Measurements from ENCODE around the gene SCN11A. TPM values are rescaled to one million over a fixed set of nuclear protein-coding genes. Genes with fewer than 3 reads are reported as not detected.
"Not testable (repeated sequence)": the region's sequence is repeated elsewhere in the genome, so short reads cannot be mapped to it uniquely, and the experiment has no call there.

Gene SCN11A
- total RNA-seq, 1 donor = under 0.01 TPM

- no peak for DNase-seq (ENCODE audit: low read depth)
- no peak overlapping the region for H3K4me3 ChIP-seq (ENCODE audit: low read depth, low read length)
- TF ChIP-seq, protein P1, sequence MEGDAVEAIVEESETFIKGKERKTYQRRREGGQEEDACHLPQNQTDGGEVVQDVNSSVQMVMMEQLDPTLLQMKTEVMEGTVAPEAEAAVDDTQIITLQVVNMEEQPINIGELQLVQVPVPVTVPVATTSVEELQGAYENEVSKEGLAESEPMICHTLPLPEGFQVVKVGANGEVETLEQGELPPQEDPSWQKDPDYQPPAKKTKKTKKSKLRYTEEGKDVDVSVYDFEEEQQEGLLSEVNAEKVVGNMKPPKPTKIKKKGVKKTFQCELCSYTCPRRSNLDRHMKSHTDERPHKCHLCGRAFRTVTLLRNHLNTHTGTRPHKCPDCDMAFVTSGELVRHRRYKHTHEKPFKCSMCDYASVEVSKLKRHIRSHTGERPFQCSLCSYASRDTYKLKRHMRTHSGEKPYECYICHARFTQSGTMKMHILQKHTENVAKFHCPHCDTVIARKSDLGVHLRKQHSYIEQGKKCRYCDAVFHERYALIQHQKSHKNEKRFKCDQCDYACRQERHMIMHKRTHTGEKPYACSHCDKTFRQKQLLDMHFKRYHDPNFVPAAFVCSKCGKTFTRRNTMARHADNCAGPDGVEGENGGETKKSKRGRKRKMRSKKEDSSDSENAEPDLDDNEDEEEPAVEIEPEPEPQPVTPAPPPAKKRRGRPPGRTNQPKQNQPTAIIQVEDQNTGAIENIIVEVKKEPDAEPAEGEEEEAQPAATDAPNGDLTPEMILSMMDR (IDR thresholded peaks at IDR 0.05; ENCODE audit: insufficient read depth, low read depth, low read length) = no peak
Observed at GRCh38 chr3:39067286-39067685, 15.5 kb upstream of the SCN11A start.

DNA sequence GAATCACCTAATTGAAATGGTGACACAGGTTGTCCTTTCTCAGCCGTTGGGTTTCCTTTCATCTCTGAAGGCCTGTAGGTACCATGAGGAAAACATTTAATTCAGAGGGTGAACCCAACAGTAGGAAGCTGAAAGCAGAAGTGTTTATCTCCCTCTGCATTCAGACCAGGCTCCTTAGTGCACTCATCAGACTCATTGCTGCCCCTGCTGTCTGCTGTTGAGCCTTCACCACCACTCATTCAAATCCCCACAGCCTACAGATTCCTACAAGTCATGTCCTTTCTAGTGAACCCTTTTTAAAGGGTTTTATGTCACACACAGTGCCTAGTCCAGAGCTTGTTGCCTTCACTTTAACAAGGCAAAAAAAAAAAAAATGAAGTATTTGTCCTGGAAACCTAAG, 13.5 kb upstream of the SCN11A start:
- TF ChIP-seq, protein P1 (IDR thresholded peaks at IDR 0.05; ENCODE audit: insufficient read depth, low read depth, low read length) = peak; percentile 57
- peak; percentile 26 for DNase-seq (ENCODE audit: low read depth)

GRCh38 chr3:39064646-39065045, 12.9 kb upstream of the SCN11A start:
- TF ChIP-seq, protein P1 (IDR thresholded peaks at IDR 0.05; ENCODE audit: insufficient read depth, low read depth, low read length) = no peak
- peak; percentile 5 for DNase-seq (ENCODE audit: low read depth)
- no peak overlapping the region for H3K4me3 ChIP-seq (ENCODE audit: low read depth, low read length)

More for the DNA sequence above, 13.5 kb upstream of the SCN11A start:
- no peak overlapping the region for H3K4me3 ChIP-seq (ENCODE audit: low read depth, low read length)

GRCh38 chr3:39063143-39063542, 11.4 kb upstream of the SCN11A start:
- TF ChIP-seq, protein P1 (IDR thresholded peaks at IDR 0.05; ENCODE audit: insufficient read depth, low read depth, low read length) = no peak
- no peak for DNase-seq (ENCODE audit: low read depth)
- H3K4me3 ChIP-seq (ENCODE audit: low read depth, low read length) = no peak overlapping the region

DNA sequence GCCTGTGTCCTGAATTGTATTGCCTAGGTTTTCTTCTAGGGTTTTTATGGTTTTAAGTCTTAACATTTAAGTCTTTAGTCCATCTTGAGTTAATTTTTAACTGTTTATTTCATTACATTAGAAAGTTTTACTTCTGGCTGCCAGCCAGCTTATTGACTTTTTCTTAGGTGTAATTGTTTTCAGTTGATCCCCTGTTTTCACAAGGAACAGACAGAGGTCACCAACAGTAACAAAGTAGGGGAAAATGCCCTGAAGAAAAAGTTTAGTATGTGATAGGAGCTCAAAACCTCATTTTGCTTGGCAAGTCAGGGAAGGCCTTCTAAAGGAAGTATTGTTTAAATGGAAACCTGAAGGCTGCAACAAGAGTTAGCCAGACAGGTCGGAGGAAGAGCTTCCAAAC, 10.4 kb upstream of the SCN11A start:
- TF ChIP-seq, protein P1 (IDR thresholded peaks at IDR 0.05; ENCODE audit: insufficient read depth, low read depth, low read length) = no peak
- H3K4me3 ChIP-seq (ENCODE audit: low read depth, low read length) = no peak overlapping the region
- no peak for DNase-seq (ENCODE audit: low read depth)

DNA sequence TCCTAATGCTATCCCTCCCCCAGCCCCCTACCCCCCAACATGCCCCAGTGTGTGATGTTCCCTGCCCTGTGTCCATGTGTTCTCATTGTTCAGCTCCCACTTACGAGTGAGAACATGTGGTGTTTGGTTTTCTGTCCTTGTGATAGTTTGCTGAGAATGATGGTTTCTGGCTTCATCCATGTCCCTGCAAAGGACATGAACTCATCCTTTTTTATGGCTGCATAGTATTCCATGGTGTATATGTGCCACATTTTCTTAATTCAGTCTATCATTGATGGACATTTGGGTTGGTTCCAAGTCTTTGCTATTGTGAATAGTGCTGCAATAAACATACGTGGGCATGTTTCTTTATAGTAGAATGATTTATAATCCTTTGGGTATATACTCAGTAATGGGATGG, 9.5 kb upstream of the SCN11A start:
- H3K4me3 ChIP-seq (ENCODE audit: low read depth, low read length); DNase-seq (ENCODE audit: low read depth): not testable (repeated sequence)

GRCh38 chr3:39056151-39056550, 4.4 kb upstream of the SCN11A start:
- no peak overlapping the region for H3K4me3 ChIP-seq (ENCODE audit: low read depth, low read length)
- TF ChIP-seq, protein P1 (IDR thresholded peaks at IDR 0.05; ENCODE audit: insufficient read depth, low read depth, low read length) = no peak
- no peak for DNase-seq (ENCODE audit: low read depth)
